Activated T-helper 17 cell treated with anti-CD3 and anti-CD28 coated beads, Interleukin-2, amount 50 U/mL, for 72 hours (primary cell): Measurements from ENCODE around the gene CFAP92. TPM values are rescaled to one million over a fixed set of nuclear protein-coding genes. Genes with fewer than 3 reads are reported as not detected.

ENCODE experiments used
- ATAC-seq: fragments of 150-1000 bp; cut with Tn5 transposase; replicated peaks from 2 replicates; pipeline ENCODE4 v1.10.0; 2021; ENCODE audit warnings: mild to moderate bottlenecking, moderate library complexity
- H3K27ac Mint-ChIP-seq: one replicate; pipeline ENCODE4 v1.8.0; 2022; ENCODE audit warnings: mixed read lengths
- H3K27me3 Mint-ChIP-seq: one replicate; pipeline ENCODE4 v1.8.0; 2022; ENCODE audit warnings: mixed read lengths
- H3K36me3 Mint-ChIP-seq: one replicate; pipeline ENCODE4 v1.8.0; 2022; ENCODE audit warnings: low read depth, mild to moderate bottlenecking, mixed read lengths
- H3K4me1 Mint-ChIP-seq: one replicate; pipeline ENCODE4 v1.8.0; 2022; ENCODE audit warnings: mixed read lengths
- H3K4me3 Mint-ChIP-seq: one replicate; pipeline ENCODE4 v1.8.0; 2022; ENCODE audit warnings: mild to moderate bottlenecking, mixed read lengths
- H3K9me3 Mint-ChIP-seq: one replicate; pipeline ENCODE4 v1.8.0; 2022; ENCODE audit warnings: mixed read lengths
- total RNA-seq, 2 donors: library from RNA; stranded (reverse); gene quantifications; one replicate each; pipeline ENCODE4 v1.2.3, GENCODE V29; 2022

CFAP92 gene
- total RNA-seq, 2 donors from 2014 or later, result 0.50 TPM; not detected in 1

GRCh38 chr3:128967748-128968355 is 26.0 kb downstream of the CFAP92 start:
- Mint-ChIP-seq H3K27ac (no peak overlapping the region), H3K27me3 (no peaks in the 10 kb centered on the region), H3K4me3 (no peak overlapping the region), H3K4me1 (no peaks in the 10 kb centered on the region), H3K36me3 (no peaks in the 10 kb centered on the region), H3K9me3 (no peaks in the 10 kb centered on the region)
- no peak for ATAC-seq

GRCh38 chr3:128965818-128966217 is 28.1 kb downstream of the CFAP92 start:
- Mint-ChIP-seq H3K9me3 (no peaks in the 10 kb centered on the region), H3K27ac (no peak overlapping the region), H3K36me3 (no peaks in the 10 kb centered on the region), H3K4me3 (no peak overlapping the region), H3K4me1 (no peaks in the 10 kb centered on the region), H3K27me3 (peaks cover 2% of the 10 kb centered on the region)
- no peak for ATAC-seq

GRCh38 chr3:128965280-128965679 is 28.6 kb downstream of the CFAP92 start:
- H3K36me3 Mint-ChIP-seq, result no peaks in the 10 kb centered on the region
- H3K9me3 Mint-ChIP-seq, result no peaks in the 10 kb centered on the region
- ATAC-seq, result no peak
- no peak overlapping the region for H3K27ac Mint-ChIP-seq
- H3K4me1 Mint-ChIP-seq, result no peaks in the 10 kb centered on the region
- H3K4me3 Mint-ChIP-seq, result no peak overlapping the region
- peaks cover 4% of the 10 kb centered on the region for H3K27me3 Mint-ChIP-seq

GRCh38 chr3:128956440-128956839 is 37.4 kb downstream of the CFAP92 start:
- no peak overlapping the region for H3K4me3 Mint-ChIP-seq
- no peaks in the 10 kb centered on the region for H3K36me3 Mint-ChIP-seq
- H3K27me3 Mint-ChIP-seq, result peaks cover 4% of the 10 kb centered on the region
- H3K9me3 Mint-ChIP-seq, result no peaks in the 10 kb centered on the region
- no peaks in the 10 kb centered on the region for H3K4me1 Mint-ChIP-seq
- no peak overlapping the region for H3K27ac Mint-ChIP-seq
- ATAC-seq, result no peak

- ATAC-seq, result peak; percentile 70
- H3K27ac Mint-ChIP-seq, result no peak overlapping the region
- no peaks in the 10 kb centered on the region for H3K9me3 Mint-ChIP-seq
- H3K27me3 Mint-ChIP-seq, result no peaks in the 10 kb centered on the region
- no peaks in the 10 kb centered on the region for H3K4me1 Mint-ChIP-seq
- H3K36me3 Mint-ChIP-seq, result no peaks in the 10 kb centered on the region
- no peak overlapping the region for H3K4me3 Mint-ChIP-seq
Measured at GRCh38 chr3:128950223-128950938, 43.5 kb downstream of the CFAP92 start.

GRCh38 chr3:128949158-128949557 is 44.7 kb downstream of the CFAP92 start:
- Mint-ChIP-seq H3K36me3 (no peaks in the 10 kb centered on the region), H3K9me3 (no peaks in the 10 kb centered on the region), H3K4me3 (no peak overlapping the region), H3K27ac (no peak overlapping the region), H3K4me1 (no peaks in the 10 kb centered on the region), H3K27me3 (no peaks in the 10 kb centered on the region)
- ATAC-seq, result no peak

- Mint-ChIP-seq H3K9me3 (no peaks in the 10 kb centered on the region), H3K4me1 (no peaks in the 10 kb centered on the region), H3K27me3 (peaks cover 3% of the 10 kb centered on the region), H3K4me3 (no peak overlapping the region), H3K36me3 (no peaks in the 10 kb centered on the region), H3K27ac (no peak overlapping the region)
- ATAC-seq, result no peak
Measured at GRCh38 chr3:128946411-128946810, 47.5 kb downstream of the CFAP92 start.

GRCh38 chr3:128945878-128946175 is 48.0 kb downstream of the CFAP92 start:
- no peaks in the 10 kb centered on the region for H3K4me1 Mint-ChIP-seq
- no peak for ATAC-seq

GRCh38 chr3:128945041-128945877 is 48.6 kb downstream of the CFAP92 start:
- no peaks in the 10 kb centered on the region for H3K4me1 Mint-ChIP-seq
- H3K9me3 Mint-ChIP-seq, result no peaks in the 10 kb centered on the region
- no peak for ATAC-seq
- H3K27ac Mint-ChIP-seq, result no peak overlapping the region
- H3K4me3 Mint-ChIP-seq, result no peak overlapping the region
- H3K36me3 Mint-ChIP-seq, result no peaks in the 10 kb centered on the region
- H3K27me3 Mint-ChIP-seq, result peaks cover 3% of the 10 kb centered on the region

More at GRCh38 chr3:128945878-128946175, 48.0 kb downstream of the CFAP92 start:
- no peak overlapping the region for H3K4me3 Mint-ChIP-seq
- no peaks in the 10 kb centered on the region for H3K9me3 Mint-ChIP-seq
- H3K27me3 Mint-ChIP-seq, result peaks cover 3% of the 10 kb centered on the region
- H3K36me3 Mint-ChIP-seq, result no peaks in the 10 kb centered on the region
- no peak overlapping the region for H3K27ac Mint-ChIP-seq

GRCh38 chr3:128942161-128942952 is 51.5 kb downstream of the CFAP92 start:
- Mint-ChIP-seq H3K36me3 (no peaks in the 10 kb centered on the region), H3K9me3 (no peaks in the 10 kb centered on the region), H3K27me3 (peaks cover 3% of the 10 kb centered on the region), H3K4me3 (no peak overlapping the region), H3K27ac (no peak overlapping the region), H3K4me1 (no peaks in the 10 kb centered on the region)
- ATAC-seq, result no peak

GRCh38 chr3:128940252-128940651 is 53.6 kb downstream of the CFAP92 start:
- no peaks in the 10 kb centered on the region for H3K4me1 Mint-ChIP-seq
- H3K27ac Mint-ChIP-seq, result no peak overlapping the region
- H3K9me3 Mint-ChIP-seq, result no peaks in the 10 kb centered on the region
- no peaks in the 10 kb centered on the region for H3K36me3 Mint-ChIP-seq
- no peak overlapping the region for H3K4me3 Mint-ChIP-seq
- peaks cover 3% of the 10 kb centered on the region for H3K27me3 Mint-ChIP-seq
- no peak for ATAC-seq

GRCh38 chr3:128936341-128936740 is 57.5 kb downstream of the CFAP92 start:
- no peak for ATAC-seq
- H3K27me3 Mint-ChIP-seq, result peaks cover 3% of the 10 kb centered on the region
- no peaks in the 10 kb centered on the region for H3K9me3 Mint-ChIP-seq
- H3K4me3 Mint-ChIP-seq, result no peak overlapping the region
- no peaks in the 10 kb centered on the region for H3K36me3 Mint-ChIP-seq
- no peaks in the 10 kb centered on the region for H3K4me1 Mint-ChIP-seq
- no peak overlapping the region for H3K27ac Mint-ChIP-seq

- Mint-ChIP-seq H3K36me3 (no peaks in the 10 kb centered on the region), H3K9me3 (no peaks in the 10 kb centered on the region), H3K27ac (no peak overlapping the region), H3K27me3 (peaks cover 3% of the 10 kb centered on the region), H3K4me3 (no peak overlapping the region), H3K4me1 (no peaks in the 10 kb centered on the region)
- ATAC-seq, result no peak
Measured at GRCh38 chr3:128935922-128936321, 58.0 kb downstream of the CFAP92 start.

GRCh38 chr3:128933922-128934253 is 60.0 kb downstream of the CFAP92 start:
- ATAC-seq, result no peak
- H3K27ac Mint-ChIP-seq, result peak overlapping the region; percentile 48
- H3K4me3 Mint-ChIP-seq, result no peak overlapping the region
- H3K27me3 Mint-ChIP-seq, result peaks cover 3% of the 10 kb centered on the region
- no peaks in the 10 kb centered on the region for H3K4me1 Mint-ChIP-seq
- H3K36me3 Mint-ChIP-seq, result no peaks in the 10 kb centered on the region
- H3K9me3 Mint-ChIP-seq, result no peaks in the 10 kb centered on the region
